ENCODE results near the gene ARHGAP15. TPM values are rescaled to one million over a fixed set of nuclear protein-coding genes. Genes with fewer than 3 reads are reported as not detected.
A peak's percentile ranks its signal among the peaks of the same experiment; 100 is the strongest.

ARHGAP15 gene
- total and polyA plus RNA-seq, 5 donors from 2014 or later: 242 to 285 (median 260) TPM

DNA sequence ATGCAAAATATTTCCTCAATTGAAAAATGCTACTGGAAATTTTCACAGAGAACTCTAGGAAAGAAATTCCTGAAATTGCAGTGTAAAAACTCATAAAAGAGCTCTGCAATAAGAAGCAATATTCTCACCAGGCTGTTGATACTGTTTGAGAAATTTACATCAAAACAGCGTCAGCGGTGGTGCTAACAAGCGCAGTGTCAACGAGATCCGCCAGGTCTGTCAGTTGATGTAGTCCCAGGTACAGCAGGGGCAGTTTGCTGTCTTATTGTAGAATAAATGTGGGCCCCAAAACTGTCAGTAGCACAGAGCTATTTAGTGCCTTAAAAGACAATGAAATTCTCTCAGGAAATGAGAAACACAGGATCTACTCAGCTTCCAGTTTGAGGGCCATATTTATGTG, 611.2 kb downstream of the ARHGAP15 start:
- H3K9me3 ChIP-seq (ENCODE audit: control insufficient read depth in 2 of 2, low read length in 2 of 2): no peaks in the 10 kb centered on the region
- H3K27ac ChIP-seq (ENCODE audit: insufficient read depth, low read length, poor library complexity, severe bottlenecking): no peak overlapping the region
- H3K36me3 ChIP-seq (ENCODE audit: control insufficient read depth, insufficient read depth, low read length): peaks cover 15% of the 10 kb centered on the region
- no peaks in the 10 kb centered on the region for H3K4me1 ChIP-seq (ENCODE audit: control insufficient read depth, insufficient read depth, low read length, poor library complexity, severe bottlenecking)
- no peak overlapping the region for H3K4me3 ChIP-seq (ENCODE audit: low read depth, low read length)
- Mint-ChIP-seq H3K36me3 (peaks cover 45% of the 10 kb centered on the region), H3K27me3 (no peaks in the 10 kb centered on the region), H3K4me1 (peaks cover 0 to 16% (median 8%) of the 10 kb centered on the region in 4 donors), H3K4me3 (no peak overlapping the region), H3K9me3 (no peaks in the 10 kb centered on the region), H3K27ac (no peak overlapping the region)
- no peaks in the 10 kb centered on the region for H3K27me3 ChIP-seq (ENCODE audit: control insufficient read depth, insufficient read depth, low read length)
- ATAC-seq (ENCODE audit: low read depth in 2 of 2): no peak
- no peak for DNase-seq

DNA sequence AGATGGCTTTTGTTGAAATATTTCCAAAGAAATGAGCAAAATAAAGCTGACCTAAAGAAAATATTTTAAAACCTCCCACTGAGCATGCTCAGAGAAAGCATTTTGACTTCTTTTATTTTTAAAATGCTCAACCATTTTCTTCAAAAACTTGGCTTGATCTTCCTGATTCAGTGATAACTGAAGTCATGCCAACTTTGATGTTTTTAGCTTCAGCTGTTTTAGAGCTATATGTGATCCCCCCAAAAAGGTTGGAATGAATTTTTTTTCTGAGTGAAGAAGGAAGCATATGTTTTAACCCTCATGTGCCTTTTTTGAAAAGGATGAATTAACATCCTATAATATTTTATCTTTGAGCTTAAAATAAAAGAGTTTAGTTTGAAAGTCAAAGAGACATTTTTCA, 612.0 kb downstream of the ARHGAP15 start:
- peaks cover 47% of the 10 kb centered on the region for H3K36me3 Mint-ChIP-seq
- Histone ChIP-seq H3K4me1 (ENCODE audit: control insufficient read depth, insufficient read depth, low read length, poor library complexity, severe bottlenecking) (no peaks in the 10 kb centered on the region), H3K9me3 (ENCODE audit: control insufficient read depth in 2 of 2, low read length in 2 of 2) (no peaks in the 10 kb centered on the region), H3K4me3 (ENCODE audit: low read depth, low read length) (no peak overlapping the region), H3K27ac (ENCODE audit: insufficient read depth, low read length, poor library complexity, severe bottlenecking) (no peak overlapping the region), H3K27me3 (ENCODE audit: control insufficient read depth, insufficient read depth, low read length) (no peaks in the 10 kb centered on the region), H3K36me3 (ENCODE audit: control insufficient read depth, insufficient read depth, low read length) (peaks cover 15% of the 10 kb centered on the region)
- H3K4me1 Mint-ChIP-seq: peaks cover 0 to 18% (median 8%) of the 10 kb centered on the region in 4 donors
- ATAC-seq (ENCODE audit: low read depth in 2 of 2) (no peak), DNase-seq (no peak)
- H3K27me3 Mint-ChIP-seq: no peaks in the 10 kb centered on the region
- H3K4me3 Mint-ChIP-seq: no peak overlapping the region
- peak overlapping the region in 1 of 3 donors; percentile 43 for H3K27ac Mint-ChIP-seq
- no peaks in the 10 kb centered on the region for H3K9me3 Mint-ChIP-seq

GRCh38 chr2:143742581-143742980, 613.4 kb downstream of the ARHGAP15 start:
- no peaks in the 10 kb centered on the region for H3K4me1 ChIP-seq (ENCODE audit: control insufficient read depth, insufficient read depth, low read length, poor library complexity, severe bottlenecking)
- H3K36me3 ChIP-seq (ENCODE audit: control insufficient read depth, insufficient read depth, low read length): peaks cover 15% of the 10 kb centered on the region
- H3K36me3 Mint-ChIP-seq: peaks cover 54% of the 10 kb centered on the region
- H3K4me3 Mint-ChIP-seq: no peak overlapping the region
- H3K27me3 ChIP-seq (ENCODE audit: control insufficient read depth, insufficient read depth, low read length): no peaks in the 10 kb centered on the region
- no peaks in the 10 kb centered on the region for H3K9me3 ChIP-seq (ENCODE audit: control insufficient read depth in 2 of 2, low read length in 2 of 2)
- no peaks in the 10 kb centered on the region for H3K9me3 Mint-ChIP-seq
- no peak overlapping the region for H3K27ac Mint-ChIP-seq
- no peaks in the 10 kb centered on the region for H3K27me3 Mint-ChIP-seq
- H3K4me1 Mint-ChIP-seq: peaks cover 0 to 18% (median 10%) of the 10 kb centered on the region in 4 donors
- H3K4me3 ChIP-seq (ENCODE audit: low read depth, low read length): no peak overlapping the region
- ATAC-seq (ENCODE audit: low read depth in 2 of 2): no peak
- DNase-seq: no peak
- H3K27ac ChIP-seq (ENCODE audit: insufficient read depth, low read length, poor library complexity, severe bottlenecking): no peak overlapping the region

DNA sequence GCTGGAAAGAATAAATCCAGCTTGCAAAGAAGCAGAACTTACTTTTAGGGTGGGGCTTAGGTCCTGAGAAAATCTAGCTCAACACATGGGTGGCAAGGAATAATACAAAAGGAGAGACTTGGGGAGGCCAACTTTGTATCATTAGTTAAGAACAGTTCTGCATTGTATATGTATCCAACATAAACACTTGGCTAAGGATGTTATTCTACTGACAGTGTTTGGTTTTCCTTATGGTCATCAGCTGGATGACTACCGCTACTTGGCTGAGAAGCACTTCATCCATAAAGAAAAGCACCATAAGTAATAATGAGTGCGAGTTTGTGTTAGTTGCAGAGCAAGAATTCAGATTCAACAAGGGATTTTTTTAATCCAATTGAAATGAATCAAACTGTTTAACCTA, 614.9 kb downstream of the ARHGAP15 start:
- Mint-ChIP-seq H3K27me3 (no peaks in the 10 kb centered on the region), H3K4me1 (peaks cover 0 to 17% (median 8%) of the 10 kb centered on the region in 4 donors), H3K9me3 (no peaks in the 10 kb centered on the region), H3K36me3 (peaks cover 60% of the 10 kb centered on the region), H3K27ac (peak overlapping the region in 1 of 3 donors; percentile 11), H3K4me3 (no peak overlapping the region)
- Histone ChIP-seq H3K4me1 (ENCODE audit: control insufficient read depth, insufficient read depth, low read length, poor library complexity, severe bottlenecking) (no peaks in the 10 kb centered on the region), H3K36me3 (ENCODE audit: control insufficient read depth, insufficient read depth, low read length) (peaks cover 8% of the 10 kb centered on the region), H3K9me3 (ENCODE audit: control insufficient read depth in 2 of 2, low read length in 2 of 2) (no peaks in the 10 kb centered on the region), H3K27ac (ENCODE audit: insufficient read depth, low read length, poor library complexity, severe bottlenecking) (no peak overlapping the region), H3K27me3 (ENCODE audit: control insufficient read depth, insufficient read depth, low read length) (no peaks in the 10 kb centered on the region), H3K4me3 (ENCODE audit: low read depth, low read length) (no peak overlapping the region)
- ATAC-seq (ENCODE audit: low read depth in 2 of 2): no peak
- no peak for DNase-seq

GRCh38 chr2:143745060-143745459, 615.8 kb downstream of the ARHGAP15 start:
- no peak overlapping the region for H3K4me3 Mint-ChIP-seq
- no peaks in the 10 kb centered on the region for H3K9me3 Mint-ChIP-seq
- Histone ChIP-seq H3K4me1 (ENCODE audit: control insufficient read depth, insufficient read depth, low read length, poor library complexity, severe bottlenecking) (no peaks in the 10 kb centered on the region), H3K36me3 (ENCODE audit: control insufficient read depth, insufficient read depth, low read length) (peaks cover 5% of the 10 kb centered on the region), H3K27me3 (ENCODE audit: control insufficient read depth, insufficient read depth, low read length) (no peaks in the 10 kb centered on the region), H3K27ac (ENCODE audit: insufficient read depth, low read length, poor library complexity, severe bottlenecking) (no peak overlapping the region), H3K9me3 (ENCODE audit: control insufficient read depth in 2 of 2, low read length in 2 of 2) (no peaks in the 10 kb centered on the region), H3K4me3 (ENCODE audit: low read depth, low read length) (no peak overlapping the region)
- DNase-seq (no peak), ATAC-seq (ENCODE audit: low read depth in 2 of 2) (no peak)
- peaks cover 57% of the 10 kb centered on the region for H3K36me3 Mint-ChIP-seq
- no peaks in the 10 kb centered on the region for H3K27me3 Mint-ChIP-seq
- H3K27ac Mint-ChIP-seq: peak overlapping the region in 2 of 3 donors; percentile 45 to 62
- peaks cover 0 to 14% (median 8%) of the 10 kb centered on the region in 4 donors for H3K4me1 Mint-ChIP-seq

- H3K9me3 ChIP-seq (ENCODE audit: control insufficient read depth in 2 of 2, low read length in 2 of 2): no peaks in the 10 kb centered on the region
- H3K27ac ChIP-seq (ENCODE audit: insufficient read depth, low read length, poor library complexity, severe bottlenecking): no peak overlapping the region
- ATAC-seq (ENCODE audit: low read depth in 2 of 2) (no peak), DNase-seq (no peak)
- Mint-ChIP-seq H3K36me3 (peaks cover 32% of the 10 kb centered on the region), H3K4me3 (no peak overlapping the region), H3K27me3 (no peaks in the 10 kb centered on the region), H3K27ac (peak overlapping the region in 1 of 3 donors; percentile 66), H3K9me3 (peaks cover 0 to 1% (median 0%) of the 10 kb centered on the region in 7 donors), H3K4me1 (peaks cover 13 to 31% (median 23%) of the 10 kb centered on the region in 4 donors)
- H3K4me1 ChIP-seq (ENCODE audit: control insufficient read depth, insufficient read depth, low read length, poor library complexity, severe bottlenecking): no peaks in the 10 kb centered on the region
- H3K4me3 ChIP-seq (ENCODE audit: low read depth, low read length): no peak overlapping the region
- H3K36me3 ChIP-seq (ENCODE audit: control insufficient read depth, insufficient read depth, low read length): peaks cover 14% of the 10 kb centered on the region
- no peaks in the 10 kb centered on the region for H3K27me3 ChIP-seq (ENCODE audit: control insufficient read depth, insufficient read depth, low read length)
Measured at GRCh38 chr2:143754742-143755141, 625.5 kb downstream of the ARHGAP15 start.

DNA sequence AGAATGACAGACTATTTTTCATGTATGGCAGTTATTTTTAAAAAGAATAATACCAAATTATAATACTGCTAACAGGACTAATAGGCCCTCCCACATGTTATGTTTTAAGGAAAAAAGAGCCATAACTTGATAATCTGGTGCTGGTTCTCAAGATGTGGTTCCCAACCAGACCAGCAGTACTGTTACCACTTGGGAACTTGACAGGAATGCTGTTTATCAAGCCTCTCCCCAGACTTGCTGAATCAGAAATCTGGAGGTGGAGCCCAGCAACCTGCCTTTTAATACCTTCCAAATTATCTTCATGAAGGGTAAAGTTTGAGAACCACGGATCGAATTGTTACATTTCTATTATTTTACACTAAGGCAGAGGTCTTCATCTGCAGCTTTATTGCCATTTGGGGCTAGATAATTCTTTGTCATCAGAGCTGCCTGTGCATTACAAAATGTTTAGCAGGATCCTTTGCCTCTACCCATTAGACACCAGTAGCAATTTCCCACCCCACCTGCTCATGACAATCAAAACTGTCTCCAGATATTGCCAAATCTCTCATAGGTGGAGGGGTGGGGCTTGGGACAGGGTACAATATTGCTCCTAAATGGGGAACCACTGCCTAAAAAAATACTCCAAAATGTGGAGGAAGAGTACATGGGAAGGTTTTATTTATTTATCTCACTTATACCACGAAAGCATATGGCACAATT, 629.6 kb downstream of the ARHGAP15 start:
- peaks cover 9% of the 10 kb centered on the region for H3K36me3 Mint-ChIP-seq
- no peak for ATAC-seq (ENCODE audit: low read depth in 2 of 2)

DNA sequence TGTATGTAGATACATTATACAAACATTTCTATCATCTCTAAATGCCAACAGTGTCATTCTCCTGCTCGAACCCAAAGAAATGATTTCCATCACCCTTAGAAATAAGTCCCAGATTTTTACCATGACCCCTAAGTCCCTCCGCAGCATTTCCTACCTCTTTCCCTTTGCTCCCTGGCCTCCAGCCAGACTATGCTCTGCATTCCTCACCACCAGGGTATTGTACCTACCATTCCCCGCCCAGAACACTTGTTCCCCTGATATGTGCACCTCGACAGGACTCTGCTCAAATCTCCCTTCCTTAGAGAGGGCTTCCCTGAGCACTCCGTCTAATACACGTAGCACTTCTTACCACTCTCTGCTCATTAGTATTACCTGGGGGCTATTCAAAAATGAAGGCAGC, 630.2 kb downstream of the ARHGAP15 start:
- Histone ChIP-seq H3K36me3 (ENCODE audit: control insufficient read depth, insufficient read depth, low read length) (no peaks in the 10 kb centered on the region), H3K4me1 (ENCODE audit: control insufficient read depth, insufficient read depth, low read length, poor library complexity, severe bottlenecking) (no peaks in the 10 kb centered on the region), H3K27me3 (ENCODE audit: control insufficient read depth, insufficient read depth, low read length) (no peaks in the 10 kb centered on the region), H3K9me3 (ENCODE audit: control insufficient read depth in 2 of 2, low read length in 2 of 2) (no peaks in the 10 kb centered on the region), H3K4me3 (ENCODE audit: low read depth, low read length) (no peak overlapping the region), H3K27ac (ENCODE audit: insufficient read depth, low read length, poor library complexity, severe bottlenecking) (no peak overlapping the region)
- H3K36me3 Mint-ChIP-seq: peaks cover 8% of the 10 kb centered on the region
- peaks cover 8 to 18% (median 16%) of the 10 kb centered on the region in 4 donors for H3K4me1 Mint-ChIP-seq
- H3K27me3 Mint-ChIP-seq: no peaks in the 10 kb centered on the region
- peaks cover 0 to 1% (median 0%) of the 10 kb centered on the region in 7 donors for H3K9me3 Mint-ChIP-seq
- ATAC-seq (ENCODE audit: low read depth in 2 of 2) (no peak), DNase-seq (no peak)
- H3K4me3 Mint-ChIP-seq: no peak overlapping the region
- peak overlapping the region in 1 of 3 donors; percentile 7 for H3K27ac Mint-ChIP-seq

More for the DNA sequence above, 629.6 kb downstream of the ARHGAP15 start:
- no peak overlapping the region for H3K27ac ChIP-seq (ENCODE audit: insufficient read depth, low read length, poor library complexity, severe bottlenecking)
- H3K9me3 Mint-ChIP-seq: peaks cover 0 to 1% (median 0%) of the 10 kb centered on the region in 7 donors
- H3K27me3 ChIP-seq (ENCODE audit: control insufficient read depth, insufficient read depth, low read length): no peaks in the 10 kb centered on the region
- H3K27me3 Mint-ChIP-seq: no peaks in the 10 kb centered on the region
- H3K4me1 ChIP-seq (ENCODE audit: control insufficient read depth, insufficient read depth, low read length, poor library complexity, severe bottlenecking): no peaks in the 10 kb centered on the region
- no peaks in the 10 kb centered on the region for H3K36me3 ChIP-seq (ENCODE audit: control insufficient read depth, insufficient read depth, low read length)
- no peak for DNase-seq
- H3K4me1 Mint-ChIP-seq: peaks cover 11 to 22% (median 16%) of the 10 kb centered on the region in 4 donors
- H3K27ac Mint-ChIP-seq: peak overlapping the region in 1 of 3 donors; percentile 68
- no peaks in the 10 kb centered on the region for H3K9me3 ChIP-seq (ENCODE audit: control insufficient read depth in 2 of 2, low read length in 2 of 2)
- no peak overlapping the region for H3K4me3 Mint-ChIP-seq
- H3K4me3 ChIP-seq (ENCODE audit: low read depth, low read length): no peak overlapping the region

Data from CD4-positive, CD25-positive, alpha-beta regulatory T cell (primary cell).